Stimulated activated CD4-positive, alpha-beta T cell treated with anti-CD3 and anti-CD28 coated beads, Interleukin-1b, Interleukin-23, amount 100 ng/mL, for 4 hours (primary cell): ENCODE data around the gene RAD9A.
"Not testable (repeated sequence)": the region's sequence is repeated elsewhere in the genome, so short reads cannot be mapped to it uniquely, and the experiment has no call there.

Experiments used
- DNase-seq, 2 donors: peaks; one replicate each; pipeline ENCODE4 v3.0.0-alpha.2; 2020; ENCODE audit warnings: low read depth in 2 of 2

RAD9A gene

DNA sequence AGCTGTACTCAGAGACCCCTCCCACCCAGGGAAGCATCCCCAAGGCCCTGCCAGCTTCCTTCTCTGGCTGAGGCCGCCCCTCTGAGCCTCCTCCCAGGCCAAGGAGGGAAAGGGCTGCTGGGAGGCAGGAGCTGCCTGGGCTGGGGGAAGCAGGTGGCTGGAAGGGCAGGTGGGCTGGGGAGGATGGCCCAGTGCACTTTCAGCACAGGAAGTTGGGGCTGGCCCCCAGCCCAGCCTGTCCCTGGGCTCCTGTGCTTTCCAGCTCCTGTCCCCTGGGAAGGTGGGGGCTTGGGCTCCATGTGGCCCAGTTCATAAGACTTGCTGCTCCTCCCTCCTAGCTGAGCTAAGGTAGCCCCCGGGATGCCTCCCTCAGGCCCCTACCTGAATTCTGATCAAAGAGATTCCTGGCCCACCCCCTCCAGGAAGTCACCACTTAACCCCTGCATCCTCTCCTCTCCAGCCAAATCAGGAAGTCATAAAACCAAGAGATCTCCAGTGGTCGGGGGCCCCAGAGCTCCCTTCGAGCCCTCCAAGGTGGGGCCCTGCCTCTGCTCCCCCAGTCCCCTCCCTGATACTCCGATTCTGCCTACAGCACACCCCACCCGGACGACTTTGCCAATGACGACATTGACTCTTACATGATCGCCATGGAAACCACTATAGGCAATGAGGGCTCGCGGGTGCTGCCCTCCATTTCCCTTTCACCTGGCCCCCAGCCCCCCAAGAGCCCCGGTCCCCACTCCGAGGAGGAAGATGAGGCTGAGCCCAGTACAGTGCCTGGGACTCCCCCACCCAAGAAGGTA is 5.0 kb downstream of the RAD9A start:
- no peak for DNase-seq

- no peak for DNase-seq
Measured at GRCh38 chr11:67397536-67397935, 5.8 kb downstream of the RAD9A start.

GRCh38 chr11:67397986-67398660 is 6.3 kb downstream of the RAD9A start:
- no peak for DNase-seq

GRCh38 chr11:67398661-67399563 is 7.1 kb downstream of the RAD9A start:
- DNase-seq, result no peak

GRCh38 chr11:67400251-67400941 is 8.6 kb downstream of the RAD9A start:
- no peak for DNase-seq

GRCh38 chr11:67400942-67401494 is 9.2 kb downstream of the RAD9A start:
- no peak for DNase-seq

DNA sequence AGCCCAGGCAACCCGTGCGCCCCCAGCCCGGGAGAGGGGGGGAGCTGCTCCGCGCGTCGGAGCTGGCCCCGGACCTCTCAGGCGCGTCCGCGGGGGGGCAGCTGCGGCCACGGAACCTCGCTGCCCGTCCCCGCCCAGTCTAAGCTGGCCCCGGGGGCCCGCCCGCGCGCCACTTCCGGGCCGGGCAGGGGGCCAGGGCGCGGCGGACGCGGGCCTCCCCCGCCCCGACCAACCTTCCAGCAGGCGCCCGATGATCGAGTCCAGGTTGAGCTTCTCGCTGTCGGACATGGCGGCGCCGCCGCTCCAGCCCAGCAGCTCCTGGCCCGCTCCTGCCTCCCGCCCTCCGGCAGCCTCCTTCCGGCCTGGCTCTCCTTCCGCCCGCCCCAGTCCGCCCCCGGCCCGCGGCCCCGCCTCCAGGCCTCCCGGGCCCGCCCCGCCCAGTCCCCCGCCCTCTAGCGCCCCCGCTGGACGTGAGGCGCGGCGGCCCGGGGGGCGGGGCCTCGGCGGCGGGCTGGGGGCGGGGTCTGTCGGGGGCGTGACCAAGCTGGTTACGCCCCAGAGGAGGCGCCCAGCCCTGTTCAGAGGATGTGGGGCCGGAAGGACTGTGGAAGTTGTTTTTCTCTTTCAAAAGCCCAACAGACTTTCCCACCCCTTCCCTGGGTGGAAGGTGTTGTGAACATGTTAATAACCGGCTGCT is 9.9 kb downstream of the RAD9A start, which contains the start of gene PPP1CA:
PPP1CA (minus strand) TSS at position 364 of the 697 bp plus-strand sequence; CDS start at position 288, 76 bp downstream.
- DNase-seq, result peak; percentile 92 to 94

DNA sequence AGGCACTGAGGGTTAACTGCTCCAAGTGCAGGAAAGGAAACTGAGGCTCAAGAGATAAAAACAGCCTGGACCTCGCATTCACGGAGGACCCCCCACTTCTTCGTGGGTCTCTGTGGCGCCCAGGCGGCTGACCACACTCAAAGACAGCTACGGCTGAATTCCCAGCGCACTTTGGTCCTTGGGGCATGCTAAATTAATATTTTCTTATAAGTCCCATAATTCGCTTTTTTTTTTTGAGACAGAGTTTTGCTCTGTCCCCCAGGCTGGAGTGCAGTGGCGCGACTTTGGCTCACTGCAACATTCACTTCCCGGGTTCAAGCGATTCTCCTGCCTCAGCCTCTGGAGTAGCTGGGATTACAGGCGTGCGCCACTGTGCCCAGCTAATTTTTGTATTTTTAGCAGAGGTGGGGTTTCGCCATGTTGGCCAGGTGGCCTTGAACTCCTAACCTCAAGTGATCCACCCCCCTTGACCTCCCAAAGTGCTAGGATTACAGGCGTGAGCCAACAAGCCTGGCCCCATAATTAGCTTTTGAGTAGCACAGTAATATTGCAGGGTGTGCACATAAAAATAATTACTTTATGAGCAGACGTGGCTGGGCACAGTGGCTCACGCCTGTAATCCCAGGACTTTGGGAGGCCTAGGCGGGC is 10.5 kb downstream of the RAD9A start:
- DNase-seq, result not testable (repeated sequence)

GRCh38 chr11:67403085-67403484 is 11.3 kb downstream of the RAD9A start:
- not testable (repeated sequence) for DNase-seq

DNA sequence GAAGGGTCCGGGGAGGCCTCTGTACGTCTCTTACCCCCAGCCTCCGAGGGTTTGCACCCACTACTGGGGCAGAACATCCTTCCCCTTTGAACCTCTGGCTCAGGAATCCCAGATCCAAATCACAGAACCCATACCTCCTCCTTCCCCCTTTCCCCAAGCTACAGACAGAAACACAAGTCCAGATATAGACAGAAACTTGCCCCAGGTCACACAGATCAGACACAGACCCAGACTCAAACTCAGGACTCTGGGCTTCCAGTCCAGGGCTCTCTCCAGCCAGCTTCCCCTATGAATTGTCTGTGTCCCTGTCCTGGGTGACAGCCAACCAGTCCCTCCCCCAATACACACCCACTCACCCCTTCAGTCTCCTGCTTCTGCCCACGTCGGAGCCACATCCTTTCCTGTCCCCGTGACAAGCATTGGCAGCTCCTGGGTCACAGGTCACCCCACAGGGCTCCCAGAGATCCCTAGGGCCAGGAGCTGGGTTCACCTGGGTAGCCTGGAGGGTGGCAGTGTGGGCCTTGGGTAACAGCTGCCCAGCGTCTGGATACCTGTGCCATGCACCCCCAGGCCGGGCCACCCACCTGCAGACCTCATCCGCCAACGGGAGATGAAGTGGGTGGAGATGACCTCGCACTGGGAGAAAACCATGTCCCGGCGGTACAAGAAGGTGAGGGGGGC is 12.9 kb downstream of the RAD9A start:
- DNase-seq, result peak in 1 of 2 donors; percentile 44

- DNase-seq, result no peak
Measured at GRCh38 chr11:67405196-67405567, 13.4 kb downstream of the RAD9A start.

DNA sequence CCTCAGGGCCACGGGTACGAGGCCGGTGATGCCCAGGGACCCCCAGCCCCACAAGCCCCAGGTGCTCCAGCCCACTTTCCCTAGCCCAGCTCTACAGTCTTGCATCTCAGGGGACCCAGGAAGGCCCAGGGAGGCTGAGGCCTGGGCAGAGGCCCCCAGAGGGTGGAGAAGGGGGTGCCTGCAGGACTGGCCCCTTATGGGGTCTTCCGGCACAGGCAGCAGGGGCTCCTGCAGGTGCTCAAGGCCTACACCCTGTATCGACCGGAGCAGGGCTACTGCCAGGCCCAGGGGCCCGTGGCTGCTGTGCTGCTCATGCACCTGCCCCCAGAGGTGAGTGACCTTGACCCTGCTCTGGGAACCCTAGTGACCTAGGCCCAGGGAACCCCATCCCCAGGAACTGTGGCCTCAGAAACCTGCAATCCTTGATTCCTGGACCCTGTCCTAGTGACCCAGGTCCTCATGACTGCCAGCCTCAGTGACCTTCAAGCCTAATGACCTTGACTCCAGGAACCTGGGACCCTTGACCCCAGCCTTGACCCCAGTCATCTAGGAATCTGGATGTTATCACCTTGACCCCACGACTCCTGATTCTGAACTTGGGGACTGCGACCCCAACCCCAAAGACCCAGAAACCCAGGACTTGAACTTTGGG is 14.0 kb downstream of the RAD9A start:
- DNase-seq, result no peak

GRCh38 chr11:67406420-67406968 is 14.7 kb downstream of the RAD9A start:
- no peak for DNase-seq

DNA sequence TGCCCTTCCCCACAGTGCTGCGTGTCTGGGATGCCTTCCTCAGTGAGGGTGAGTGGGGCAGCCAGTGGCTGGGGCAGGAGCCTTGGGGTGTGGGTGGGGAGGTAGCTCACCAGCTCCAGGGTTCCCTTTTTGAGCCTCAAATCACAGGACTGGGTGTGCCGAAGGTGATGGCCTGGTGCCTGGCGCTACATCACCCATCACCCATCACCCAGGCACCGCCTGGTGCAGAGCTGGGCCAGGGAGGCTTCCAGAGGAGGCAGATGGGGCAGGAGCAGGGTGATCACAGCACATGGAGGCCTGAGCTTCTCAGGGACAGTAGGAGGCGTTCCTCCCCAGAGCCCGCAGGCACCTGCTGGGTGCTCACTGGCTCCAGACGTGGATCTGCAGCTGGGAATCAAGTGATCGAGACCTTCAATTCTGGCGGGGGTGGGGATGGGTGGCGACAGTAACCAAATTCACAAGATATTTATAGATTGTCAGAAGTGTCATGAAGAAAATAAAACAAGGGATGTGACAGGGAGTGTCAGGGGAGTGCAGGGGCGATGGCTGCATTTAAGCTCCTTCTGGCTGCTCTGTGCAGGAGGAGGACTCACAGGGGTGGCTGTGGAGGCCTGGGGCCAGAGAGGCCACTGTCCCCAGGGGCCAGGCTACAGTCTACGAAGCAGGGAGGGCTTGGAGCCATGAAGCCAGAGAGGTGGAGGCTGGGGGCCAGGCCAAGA is 15.3 kb downstream of the RAD9A start:
- no peak for DNase-seq

DNA sequence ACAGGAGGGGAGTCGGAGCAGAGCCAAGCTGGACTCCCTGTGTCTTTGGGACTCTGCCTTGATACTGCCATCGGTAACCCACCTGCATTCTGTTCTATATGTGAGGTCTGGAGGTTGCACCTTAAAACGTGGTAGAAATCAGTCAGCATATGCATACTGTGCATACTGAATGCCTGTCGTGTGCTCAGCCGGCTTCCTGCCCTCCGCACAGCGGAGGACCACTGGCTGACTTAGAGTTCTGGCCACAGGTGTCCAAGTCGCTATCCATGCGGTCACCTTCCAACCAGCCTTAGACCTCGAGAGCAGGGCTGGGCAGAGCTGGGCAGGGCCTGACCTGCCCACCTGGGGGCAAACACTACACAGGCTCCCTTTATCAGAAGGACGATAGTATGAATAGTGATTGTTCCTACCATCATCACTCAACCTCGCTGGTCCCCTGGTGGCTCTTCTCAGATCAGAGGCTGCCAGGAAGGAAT is 15.9 kb downstream of the RAD9A start:
- no peak for DNase-seq

- no peak for DNase-seq
Measured at GRCh38 chr11:67408437-67409200, 16.8 kb downstream of the RAD9A start.

- no peak for DNase-seq
Measured at GRCh38 chr11:67409261-67409666, 17.5 kb downstream of the RAD9A start.
